Measurements from ENCODE around the gene C10orf90.

The C10orf90 gene

GRCh38 chr10:126629925-126630624, 40.4 kb downstream of the C10orf90 start:
- DNase-seq: no peak

DNA sequence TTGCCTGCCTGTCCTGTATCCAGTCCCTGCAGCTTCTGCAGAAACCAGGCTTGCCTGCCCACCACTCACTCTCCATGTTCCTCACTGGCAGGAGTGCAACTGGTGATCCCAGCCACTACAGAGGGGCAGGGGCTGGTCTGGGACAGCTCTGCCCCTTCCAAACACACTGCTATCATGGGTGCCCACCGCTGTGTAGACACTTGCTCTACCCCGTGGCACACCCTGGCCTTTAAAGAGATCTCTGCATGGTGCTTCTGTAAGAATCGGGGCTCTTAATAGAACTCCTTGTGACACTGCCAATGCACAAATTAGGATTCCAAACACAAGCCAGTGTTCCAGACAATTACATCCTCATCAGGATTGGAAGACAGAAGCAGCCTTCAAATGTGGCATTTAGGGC, 41.7 kb downstream of the C10orf90 start:
- DNase-seq: no peak

DNA sequence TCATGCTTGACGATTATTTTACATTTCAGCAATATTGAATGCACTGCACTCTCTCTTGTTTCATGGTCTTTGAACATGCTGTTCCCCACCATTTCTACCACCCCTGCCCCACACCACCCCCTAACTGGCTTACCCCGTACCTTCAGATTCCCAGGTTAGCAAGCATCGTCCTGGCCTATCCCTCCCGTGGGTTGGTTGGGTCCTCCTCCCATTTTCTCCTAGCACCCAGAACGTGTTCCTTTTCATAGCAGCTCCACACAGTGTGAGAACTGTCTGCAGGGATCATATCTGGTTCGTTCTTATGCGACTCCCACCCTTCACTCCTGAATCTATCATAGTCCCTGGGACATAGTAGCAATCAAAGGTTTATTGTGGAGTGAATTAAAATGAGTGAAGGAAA, 48.6 kb downstream of the C10orf90 start:
- no peak for DNase-seq

GRCh38 chr10:126618466-126618865, 52.0 kb downstream of the C10orf90 start:
- DNase-seq: no peak

DNA sequence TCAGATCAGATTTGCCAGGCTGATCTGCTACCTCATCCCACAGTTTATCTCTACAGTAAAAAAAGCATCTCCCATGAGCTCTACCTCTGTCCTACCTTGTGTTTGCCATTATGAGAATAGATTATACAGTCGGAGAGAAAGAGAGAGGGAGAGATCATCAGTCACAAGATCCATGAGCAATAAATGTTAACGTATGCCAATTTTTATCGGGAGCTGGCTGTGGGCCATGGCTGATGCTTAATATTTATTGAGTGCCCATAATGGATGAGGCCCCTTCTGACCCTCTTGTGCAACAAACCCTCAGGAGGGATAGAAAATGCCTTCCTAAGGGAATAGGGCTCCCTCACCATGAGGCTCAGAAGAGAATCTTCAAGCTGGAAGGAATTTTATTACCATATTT, 52.8 kb downstream of the C10orf90 start:
- no peak for DNase-seq

- DNase-seq: no peak
Observed at GRCh38 chr10:126617208-126617607, 53.3 kb downstream of the C10orf90 start.

- DNase-seq: no peak
Observed at GRCh38 chr10:126616737-126617136, 53.8 kb downstream of the C10orf90 start.

- no peak for DNase-seq
Observed at GRCh38 chr10:126611303-126611702, 59.2 kb downstream of the C10orf90 start.

DNA sequence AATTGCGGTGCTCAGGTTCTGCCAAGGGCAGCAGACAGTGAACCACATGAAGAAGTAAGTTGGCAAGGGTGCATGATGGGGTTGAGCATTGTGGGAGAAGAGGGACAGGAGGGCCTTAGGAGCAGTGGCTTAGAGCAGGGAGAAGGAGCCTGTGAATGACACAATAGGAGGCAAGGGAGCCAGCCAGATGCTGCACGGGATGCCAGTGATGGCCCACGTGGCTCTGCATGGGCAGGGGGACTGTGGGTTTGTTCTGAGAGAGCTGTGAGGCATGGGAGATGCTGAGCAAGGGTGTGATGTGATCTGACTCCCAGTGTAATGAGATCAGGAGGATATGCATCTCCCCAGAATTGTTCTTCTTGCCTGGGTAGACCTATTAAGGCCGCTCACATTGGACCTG, 60.9 kb downstream of the C10orf90 start:
- no peak for DNase-seq

- DNase-seq: no peak
Observed at GRCh38 chr10:126599949-126600682, 70.4 kb downstream of the C10orf90 start.

- no peak for DNase-seq
Observed at GRCh38 chr10:126598009-126598408, 72.5 kb downstream of the C10orf90 start.

DNA sequence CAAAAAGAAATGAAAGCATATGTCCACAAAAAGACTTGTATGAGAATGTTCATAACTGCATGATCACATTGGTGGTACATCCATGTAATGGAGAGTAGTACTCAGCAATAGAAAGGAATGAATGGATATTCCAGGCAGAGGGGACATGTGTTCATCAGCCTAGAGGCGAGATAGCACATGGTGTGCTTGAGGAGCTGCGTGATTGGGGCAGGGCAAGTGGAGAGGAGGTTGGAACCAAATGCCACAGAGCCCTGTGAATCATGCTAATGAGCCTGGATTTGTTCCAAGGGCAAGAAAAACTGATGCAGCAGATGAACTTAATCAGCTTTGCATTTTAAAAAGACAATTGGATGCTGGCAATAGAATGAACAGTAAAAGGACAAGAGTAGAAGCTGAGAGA, 73.3 kb downstream of the C10orf90 start:
- no peak for DNase-seq

DNA sequence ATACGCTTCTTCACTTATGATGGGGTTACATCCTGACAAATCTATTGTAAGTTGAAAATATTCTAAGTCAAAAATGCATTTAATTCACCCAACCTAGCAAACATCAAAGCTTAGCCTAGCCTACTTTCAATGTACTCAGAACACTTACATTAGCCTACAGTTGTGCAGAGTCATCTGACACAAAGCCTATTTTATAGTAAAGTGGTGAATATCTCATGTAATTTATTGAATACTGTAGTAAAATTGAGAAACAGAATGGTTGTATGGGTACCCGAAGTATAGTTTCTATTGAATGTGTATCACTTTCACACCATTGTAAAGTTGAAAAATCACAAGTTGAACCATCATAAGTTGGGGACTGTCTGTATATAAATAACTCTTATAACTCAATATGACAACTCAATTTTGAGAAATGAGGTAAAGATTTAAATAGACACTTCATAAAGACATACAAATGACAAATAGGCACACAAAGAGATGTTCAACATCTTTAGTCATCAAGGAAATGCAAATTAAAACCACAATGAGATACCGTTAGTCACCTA, 73.9 kb downstream of the C10orf90 start:
- DNase-seq: no peak

- DNase-seq: no peak
Observed at GRCh38 chr10:126595160-126595559, 75.3 kb downstream of the C10orf90 start.

- no peak for DNase-seq
Observed at GRCh38 chr10:126593968-126594701, 76.4 kb downstream of the C10orf90 start.

DNA sequence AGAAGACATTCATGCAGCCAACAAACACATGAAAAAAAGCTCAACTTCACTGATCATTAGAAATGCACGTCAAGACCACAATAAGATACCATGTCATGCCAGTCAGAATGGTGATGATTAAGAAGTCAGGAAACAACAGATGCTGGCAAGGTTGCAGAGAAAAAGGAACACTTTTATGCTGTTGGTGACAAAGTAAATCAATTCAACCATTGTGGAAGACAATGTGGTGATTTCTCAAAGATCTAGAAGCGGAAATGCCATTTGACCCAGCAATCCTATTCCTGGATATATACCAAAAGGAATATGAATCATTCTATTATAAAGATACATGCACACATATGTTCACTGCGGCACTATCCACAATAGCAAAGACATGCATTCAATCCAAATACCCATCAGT, 77.6 kb downstream of the C10orf90 start:
- DNase-seq: no peak

- DNase-seq: no peak
Observed at GRCh38 chr10:126588024-126588423, 82.5 kb downstream of the C10orf90 start.

- DNase-seq: no peak
Observed at GRCh38 chr10:126586878-126587277, 83.6 kb downstream of the C10orf90 start.

DNA sequence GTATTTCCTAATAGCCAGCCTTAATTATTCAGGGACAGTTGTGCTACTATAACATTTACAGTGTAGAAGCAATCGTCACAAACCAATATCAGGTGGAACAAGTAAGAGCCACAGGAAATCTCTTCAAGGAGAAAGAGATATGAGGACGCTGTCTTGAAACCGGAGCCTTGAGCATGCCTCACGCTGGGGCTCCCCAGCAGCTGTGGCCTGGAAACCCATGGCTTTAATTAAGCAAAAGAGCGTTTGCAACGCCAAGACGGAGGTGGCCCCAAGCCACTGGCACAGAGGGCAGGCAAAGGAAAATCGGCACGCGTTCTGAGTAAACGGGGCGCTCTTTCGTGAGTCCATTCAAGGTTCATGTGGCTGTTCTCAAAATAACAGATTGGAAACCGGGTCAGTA, 84.4 kb downstream of the C10orf90 start:
- no peak for DNase-seq

- DNase-seq: no peak
Observed at GRCh38 chr10:126585249-126586017, 85.1 kb downstream of the C10orf90 start.

GRCh38 chr10:126584836-126585235, 85.7 kb downstream of the C10orf90 start:
- DNase-seq: no peak

DNA sequence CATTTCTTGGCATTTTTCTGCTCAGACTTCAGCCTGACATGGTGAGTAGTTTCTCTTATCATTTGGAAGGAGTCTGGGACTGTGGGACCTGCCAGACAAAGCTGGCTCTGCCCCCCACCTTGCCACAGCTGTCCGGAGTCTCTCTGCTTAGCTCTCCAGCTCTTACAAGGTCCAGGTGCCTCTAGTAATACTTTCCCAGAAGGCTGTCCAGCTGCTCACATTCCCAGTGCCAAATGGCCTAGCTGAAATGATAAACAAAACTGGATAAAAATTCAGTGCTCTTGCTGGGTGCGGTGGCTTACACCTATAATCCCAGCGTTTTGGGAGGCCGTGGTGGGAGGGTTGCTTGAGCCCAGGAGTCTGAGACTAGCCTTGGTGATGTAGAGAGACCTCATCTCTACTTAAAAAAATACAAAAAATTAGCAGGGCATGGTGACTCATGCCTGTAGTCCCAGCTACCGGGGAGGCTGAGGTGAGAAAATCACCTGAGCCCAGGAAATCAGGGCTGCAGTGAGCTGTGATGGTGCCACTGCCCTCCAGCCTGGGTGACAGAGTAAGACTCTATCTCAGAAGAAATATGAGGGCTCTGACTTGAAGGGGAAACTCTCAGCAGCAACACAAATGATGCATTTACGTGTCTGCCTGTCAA, 86.8 kb downstream of the C10orf90 start:
- DNase-seq: no peak
